Calu3 (cell line): ENCODE data around the gene SIX3. TPM values are rescaled to one million over a fixed set of nuclear protein-coding genes. Genes with fewer than 3 reads are reported as not detected.

ENCODE experiments used
- BruUV-seq: library from RNA; stranded (reverse); fragments of 400-500 nt; replicated peaks from 2 replicates; lab custom pipeline; 2021; lab: Mats Ljungman, UMichigan
- CTCF ChIA-PET: fragments of 300-600 bp; sonication (Branson Sonifier 250); formaldehyde crosslinking; loops from one replicate; lab custom pipeline; 2022; ENCODE audit warnings: antibody characterized with exemption; lab: Charles Lee
- DNase-seq: peaks from one replicate; pipeline ENCODE4 v3.0.0; 2022
- H3K27ac Mint-ChIP-seq: one replicate; pipeline ENCODE4 v1.8.0; 2022; ENCODE audit warnings: mixed read lengths; ENCODE audit not compliant: unreplicated experiment
- H3K27me3 Mint-ChIP-seq: one replicate; pipeline ENCODE4 v1.8.0; 2022; ENCODE audit warnings: mixed read lengths; ENCODE audit not compliant: unreplicated experiment
- H3K36me3 Mint-ChIP-seq: one replicate; pipeline ENCODE4 v1.8.0; 2022; ENCODE audit warnings: mild to moderate bottlenecking, moderate library complexity, mixed read lengths; ENCODE audit not compliant: insufficient read depth, unreplicated experiment
- H3K4me1 Mint-ChIP-seq: one replicate; pipeline ENCODE4 v1.8.0; 2022; ENCODE audit warnings: mild to moderate bottlenecking, low read depth, mixed read lengths; ENCODE audit not compliant: unreplicated experiment
- H3K4me3 Mint-ChIP-seq: one replicate; pipeline ENCODE4 v1.8.0; 2022; ENCODE audit warnings: mild to moderate bottlenecking, low read depth, moderate library complexity, mixed read lengths; ENCODE audit not compliant: unreplicated experiment
- H3K9me3 Mint-ChIP-seq: one replicate; pipeline ENCODE4 v1.8.0; 2022; ENCODE audit warnings: low read depth, mixed read lengths; ENCODE audit not compliant: unreplicated experiment
- intact Hi-C: fragments of 100-400 bp; cut with micrococcal nuclease; formaldehyde crosslinking; loops from one replicate; pipeline ENCODE4 v1.10.0; 2022; ENCODE audit not compliant: unreplicated experiment
- total RNA-seq: library from RNA; stranded (reverse); gene quantifications from 2 replicates; pipeline ENCODE4 v1.2.3, GENCODE V29; 2022
- TF ChIP-seq, protein P1 (sequence below): fragments of 200-600 bp; IDR thresholded peaks from one replicate; pipeline ENCODE4 v1.8.0; 2022; ENCODE audit warnings: antibody characterized with exemption; ENCODE audit not compliant: unreplicated experiment

SIX3 gene
- total RNA-seq, 1 experiment from 2014 or later: not detected

DNA sequence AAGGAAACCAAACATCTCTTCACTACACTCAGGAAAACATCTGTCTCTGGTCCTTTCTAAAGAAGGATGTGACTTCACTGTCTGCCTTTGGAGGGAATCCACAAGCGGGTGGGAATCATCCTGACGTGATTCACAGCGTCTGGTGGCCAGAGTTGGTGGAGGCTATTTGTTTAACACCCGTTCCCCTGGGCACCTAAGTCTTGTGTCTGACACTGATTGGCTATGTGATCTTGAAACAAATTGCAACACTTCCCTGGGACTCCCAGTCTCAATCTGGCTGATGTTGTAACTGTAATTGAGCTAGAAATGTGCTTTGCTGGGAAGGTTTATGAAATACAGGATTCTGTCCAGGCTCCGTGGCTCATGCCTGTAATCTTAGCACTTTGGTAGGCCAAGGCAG lies 28.8 kb upstream of the SIX3 start:
- DNase-seq: no peak
- Mint-ChIP-seq H3K4me1 (peaks cover 10% of the 10 kb centered on the region), H3K27ac (no peak overlapping the region), H3K27me3 (no peaks in the 10 kb centered on the region), H3K36me3 (no peaks in the 10 kb centered on the region), H3K9me3 (peaks cover 7% of the 10 kb centered on the region), H3K4me3 (no peak overlapping the region)
- intact Hi-C loops: no loop called here
- TF ChIP-seq, protein P1, sequence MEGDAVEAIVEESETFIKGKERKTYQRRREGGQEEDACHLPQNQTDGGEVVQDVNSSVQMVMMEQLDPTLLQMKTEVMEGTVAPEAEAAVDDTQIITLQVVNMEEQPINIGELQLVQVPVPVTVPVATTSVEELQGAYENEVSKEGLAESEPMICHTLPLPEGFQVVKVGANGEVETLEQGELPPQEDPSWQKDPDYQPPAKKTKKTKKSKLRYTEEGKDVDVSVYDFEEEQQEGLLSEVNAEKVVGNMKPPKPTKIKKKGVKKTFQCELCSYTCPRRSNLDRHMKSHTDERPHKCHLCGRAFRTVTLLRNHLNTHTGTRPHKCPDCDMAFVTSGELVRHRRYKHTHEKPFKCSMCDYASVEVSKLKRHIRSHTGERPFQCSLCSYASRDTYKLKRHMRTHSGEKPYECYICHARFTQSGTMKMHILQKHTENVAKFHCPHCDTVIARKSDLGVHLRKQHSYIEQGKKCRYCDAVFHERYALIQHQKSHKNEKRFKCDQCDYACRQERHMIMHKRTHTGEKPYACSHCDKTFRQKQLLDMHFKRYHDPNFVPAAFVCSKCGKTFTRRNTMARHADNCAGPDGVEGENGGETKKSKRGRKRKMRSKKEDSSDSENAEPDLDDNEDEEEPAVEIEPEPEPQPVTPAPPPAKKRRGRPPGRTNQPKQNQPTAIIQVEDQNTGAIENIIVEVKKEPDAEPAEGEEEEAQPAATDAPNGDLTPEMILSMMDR: no peak
- BruUV-seq: no TSS peak
- CTCF ChIA-PET: interaction anchor here (0.6 kb wide), 1 partner anchor 18 kb away, joined by 3 read pairs; no protein-coding TSS in a partner anchor

DNA sequence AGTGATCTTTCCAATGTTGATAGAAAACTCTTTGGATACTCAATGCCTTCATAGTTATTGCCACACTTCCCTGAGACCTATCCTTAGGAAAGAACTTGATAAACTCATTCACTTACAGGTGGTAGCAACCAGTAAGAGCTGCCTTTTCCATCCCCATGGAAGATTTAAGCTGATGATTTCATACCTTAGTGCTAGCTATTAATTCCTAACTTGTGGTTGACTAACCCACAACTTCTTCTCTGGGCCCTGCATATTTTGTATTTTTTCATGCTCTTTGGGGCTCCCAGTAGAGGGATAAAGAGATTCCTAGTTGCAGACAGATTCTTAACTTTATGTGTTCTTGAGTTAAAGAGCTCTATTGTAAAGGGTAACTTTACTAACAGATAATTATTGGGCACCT lies 25.2 kb upstream of the SIX3 start:
- Mint-ChIP-seq H3K36me3 (peaks cover 6% of the 10 kb centered on the region), H3K27me3 (no peaks in the 10 kb centered on the region), H3K4me1 (peaks cover 32% of the 10 kb centered on the region), H3K27ac (peak overlapping the region; percentile 13), H3K4me3 (no peak overlapping the region), H3K9me3 (peaks cover 7% of the 10 kb centered on the region)
- intact Hi-C loops: no loop called here
- CTCF ChIA-PET: no interaction called here
- BruUV-seq: no TSS peak
- DNase-seq: no peak
- TF ChIP-seq, protein P1: no peak

DNA sequence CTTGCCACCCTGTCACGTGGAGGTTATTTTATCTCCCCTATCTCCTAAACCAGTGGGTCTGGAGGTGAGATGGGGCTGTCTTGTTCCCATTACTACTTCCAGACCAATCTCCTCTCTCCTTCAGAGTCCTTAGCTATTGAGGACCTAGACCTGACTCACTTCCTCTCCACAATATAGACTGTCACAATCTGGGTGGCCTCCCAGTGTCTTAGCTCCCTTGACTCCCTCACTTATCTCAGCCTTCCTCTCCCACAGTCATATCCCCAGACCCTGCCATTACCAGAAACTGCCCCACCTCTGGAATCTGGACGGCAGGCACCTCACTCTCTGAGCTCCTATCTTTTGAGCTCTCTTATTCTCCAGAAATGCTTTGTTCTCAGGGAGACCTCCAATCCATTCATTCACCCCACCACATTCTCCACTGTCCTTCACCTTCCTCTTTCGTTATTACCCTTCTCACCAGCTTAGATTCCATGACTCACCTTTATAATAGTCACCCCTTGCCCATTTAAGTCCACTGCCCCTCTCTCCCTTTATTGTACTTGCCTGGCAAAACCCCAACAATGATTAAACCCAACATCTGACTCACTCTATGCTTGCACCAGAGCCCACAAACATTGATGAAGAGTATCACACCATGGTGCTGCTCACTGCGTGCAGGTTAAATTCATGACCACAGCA lies 23.3 kb upstream of the SIX3 start:
- CTCF ChIA-PET: interaction anchor here (0.5 to 1.7 kb wide), 9 partner anchors 9 to 526 kb away, joined by 3 to 12 read pairs (median 3); no protein-coding TSS in a partner anchor
- peaks cover 6% of the 10 kb centered on the region for H3K36me3 Mint-ChIP-seq
- TF ChIP-seq, protein P1: no peak
- peak; percentile 69 for DNase-seq
- peaks cover 7% of the 10 kb centered on the region for H3K9me3 Mint-ChIP-seq
- BruUV-seq: no TSS peak
- peaks cover 32% of the 10 kb centered on the region for H3K4me1 Mint-ChIP-seq
- H3K27me3 Mint-ChIP-seq: peaks cover 6% of the 10 kb centered on the region
- intact Hi-C loops: no loop called here
- peak overlapping the region; percentile 72 for H3K27ac Mint-ChIP-seq
- peak overlapping the region; percentile 7 for H3K4me3 Mint-ChIP-seq

DNA sequence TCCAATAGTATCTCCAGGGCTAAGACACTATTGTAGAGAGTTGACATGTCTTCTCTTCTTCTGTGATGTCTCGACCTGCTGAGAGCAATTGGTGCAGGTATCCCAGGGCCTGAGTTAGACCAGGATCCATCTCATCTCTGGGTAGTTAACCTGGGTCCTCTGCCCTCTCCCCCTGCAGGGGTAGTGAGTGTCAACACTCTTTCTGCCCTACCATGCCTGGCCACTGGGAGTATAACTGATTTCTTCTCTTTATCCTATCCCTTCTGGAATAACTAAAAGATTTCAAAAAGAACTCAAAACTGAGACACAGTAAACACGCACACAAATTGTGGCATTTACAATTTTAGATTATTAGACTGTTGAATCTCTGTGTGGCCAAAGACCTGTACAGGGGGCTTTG lies 20.8 kb upstream of the SIX3 start:
- no TSS peak for BruUV-seq
- no peak overlapping the region for H3K27ac Mint-ChIP-seq
- intact Hi-C loops: no loop called here
- peaks cover 32% of the 10 kb centered on the region for H3K4me1 Mint-ChIP-seq
- peaks cover 7% of the 10 kb centered on the region for H3K9me3 Mint-ChIP-seq
- CTCF ChIA-PET: no interaction called here
- H3K27me3 Mint-ChIP-seq: peaks cover 31% of the 10 kb centered on the region
- H3K36me3 Mint-ChIP-seq: peaks cover 6% of the 10 kb centered on the region
- TF ChIP-seq, protein P1: no peak
- H3K4me3 Mint-ChIP-seq: no peak overlapping the region
- DNase-seq: no peak
